ENCODE measurements around the gene PLXNA4. TPM values are rescaled to one million over a fixed set of nuclear protein-coding genes. Genes with fewer than 3 reads are reported as not detected.

Gene PLXNA4
- total RNA-seq, 1 experiment from 2014 or later: not detected

GRCh38 chr7:132114411-132114810 lies 461.9 kb downstream of the PLXNA4 start:
- Histone ChIP-seq H3K4me3 (replicated peaks in 1 of 2; ENCODE audit: low read depth in 1 of 2, low read length in 2 of 2) (no peak overlapping the region), H3K27me3 (ENCODE audit: insufficient read depth, low read length) (peaks cover 28% of the 10 kb centered on the region), H3K36me3 (ENCODE audit: control insufficient read depth in 1 of 2, insufficient read depth in 2 of 2, low read length in 2 of 2) (no peaks in the 10 kb centered on the region), H3K9me3 (ENCODE audit: control insufficient read depth in 1 of 2, insufficient read depth in 1 of 2, low read depth in 1 of 2, low read length in 2 of 2) (no peaks in the 10 kb centered on the region), H3K79me2 (ENCODE audit: insufficient read depth, low read length) (no peaks in the 10 kb centered on the region), H4K20me1 (ENCODE audit: insufficient read depth) (no peaks in the 10 kb centered on the region), H3K4me2 (ENCODE audit: low read length) (no peak overlapping the region), H3K4me1 (ENCODE audit: control insufficient read depth in 1 of 2, insufficient read depth in 2 of 2, low read length in 2 of 2) (no peaks in the 10 kb centered on the region; a peak in 1 of 4 replicates), H2AFZ (ENCODE audit: low read depth, low read length, poor library complexity, severe bottlenecking) (no peak overlapping the region), H3K9ac (ENCODE audit: low read length) (no peak overlapping the region), H3K9me2 (ENCODE audit: insufficient read depth) (no peaks in the 10 kb centered on the region), H3K27ac (ENCODE audit: low read depth, low read length) (no peak overlapping the region)
- BruUV-seq (replicated peaks): no TSS peak
- intact Hi-C loops (cut with micrococcal nuclease): no loop called here
- ChIA-PET POLR2A (no interaction called here), CTCF (no interaction called here), RAD21 (ENCODE audit: low non-redundant PET in 1 of 2, low total read pairs in 2 of 2, uncharacterized antibody in 2 of 2, unreplicated experiment in 2 of 2) (interaction anchor here in 1 of 2 experiments (0.7 kb wide), 1 partner anchor 26 kb away, joined by 3 read pairs; no protein-coding TSS in a partner anchor)
- ATAC-seq (no peak), DNase-seq (ENCODE audit: low read depth, low spot score) (no peak)
- TF ChIP-seq MAX (IDR thresholded peaks at IDR 0.05) (no peak), SIN3A (IDR thresholded peaks at IDR 0.05; ENCODE audit: low read depth) (no peak), ATF3 (IDR thresholded peaks at IDR 0.05) (no peak), EZH2phosphoT487 (IDR thresholded peaks at IDR 0.05; ENCODE audit: borderline replicate concordance) (no peak), POLR2A (IDR thresholded peaks at IDR 0.05; ENCODE audit: borderline replicate concordance, extremely low read depth, insufficient read depth, insufficient read length) (no peak)

GRCh38 chr7:132113536-132114371 lies 462.5 kb downstream of the PLXNA4 start:
- peaks cover 29% of the 10 kb centered on the region for H3K27me3 ChIP-seq (ENCODE audit: insufficient read depth, low read length)
- intact Hi-C loops (cut with micrococcal nuclease): no loop called here
- H3K9me2 ChIP-seq (ENCODE audit: insufficient read depth): no peaks in the 10 kb centered on the region
- no peaks in the 10 kb centered on the region for H3K36me3 ChIP-seq (ENCODE audit: control insufficient read depth in 1 of 2, insufficient read depth in 2 of 2, low read length in 2 of 2)
- ChIA-PET POLR2A (no interaction called here), RAD21 (ENCODE audit: low non-redundant PET in 1 of 2, low total read pairs in 2 of 2, uncharacterized antibody in 2 of 2, unreplicated experiment in 2 of 2) (interaction anchor here in 1 of 2 experiments (0.7 kb wide), 1 partner anchor 26 kb away, joined by 3 read pairs; no protein-coding TSS in a partner anchor), CTCF (no interaction called here)
- TF ChIP-seq ZBTB33 (IDR thresholded peaks at IDR 0.05; ENCODE audit: extremely low read depth, insufficient replicate concordance, low read length) (no peak), ATF3 (IDR thresholded peaks at IDR 0.05) (no peak), CTCF (IDR thresholded peaks at IDR 0.05 in 2 of 3, conservative IDR thresholded peaks at IDR 0.05 in 1 of 3; ENCODE audit: borderline replicate concordance in 1 of 3, insufficient read depth in 1 of 3, low read depth in 2 of 3, low read length in 2 of 3) (no peak), CBX3 (IDR thresholded peaks at IDR 0.05; ENCODE audit: low read depth) (no peak), EZH2 (IDR thresholded peaks at IDR 0.05) (no peak), SRF (IDR thresholded peaks at IDR 0.05; ENCODE audit: low read depth) (no peak), FOSL1 (IDR thresholded peaks at IDR 0.05; ENCODE audit: low read depth) (no peak), RAD21 (IDR thresholded peaks at IDR 0.05; ENCODE audit: low read depth) (no peak)
- H3K27ac ChIP-seq (ENCODE audit: low read depth, low read length): no peak overlapping the region
- H2AFZ ChIP-seq (ENCODE audit: low read depth, low read length, poor library complexity, severe bottlenecking): no peak overlapping the region
- H3K4me2 ChIP-seq (ENCODE audit: low read length): no peak overlapping the region
- no peak for ATAC-seq
- no peaks in the 10 kb centered on the region for H3K79me2 ChIP-seq (ENCODE audit: insufficient read depth, low read length)
- H3K4me1 ChIP-seq (ENCODE audit: control insufficient read depth in 1 of 2, insufficient read depth in 2 of 2, low read length in 2 of 2): no peaks in the 10 kb centered on the region; a peak in 1 of 4 replicates
- BruUV-seq (replicated peaks): no TSS peak
- H3K9ac ChIP-seq (ENCODE audit: low read length): no peak overlapping the region
- no peaks in the 10 kb centered on the region for H4K20me1 ChIP-seq (ENCODE audit: insufficient read depth)
- no peak for DNase-seq (ENCODE audit: low read depth, low spot score)
- no peaks in the 10 kb centered on the region for H3K9me3 ChIP-seq (ENCODE audit: control insufficient read depth in 1 of 2, insufficient read depth in 1 of 2, low read depth in 1 of 2, low read length in 2 of 2)
- H3K4me3 ChIP-seq (replicated peaks in 1 of 2; ENCODE audit: low read depth in 1 of 2, low read length in 2 of 2): no peak overlapping the region
